Measurements from ENCODE around the gene TBC1D22A. TPM values are rescaled to one million over a fixed set of nuclear protein-coding genes. Genes with fewer than 3 reads are reported as not detected.

TBC1D22A gene
- total RNA-seq, 2 donors from 2014 or later, result 29.5 to 34.8 TPM

GRCh38 chr22:46851941-46852340 lies 89.5 kb downstream of the TBC1D22A start:
- no peaks in the 10 kb centered on the region for H3K9me3 Mint-ChIP-seq
- ATAC-seq (replicated peaks in 1 of 2), result no peak
- H3K4me1 Mint-ChIP-seq (ENCODE audit: low read depth), result peaks cover 25% of the 10 kb centered on the region
- no peak overlapping the region for H3K4me3 Mint-ChIP-seq
- DNase-seq, result no peak
- peaks cover 1 to 2% of the 10 kb centered on the region in 2 donors for H3K36me3 Mint-ChIP-seq (ENCODE audit: insufficient read depth in 2 of 2)
- no peak overlapping the region for H3K27ac Mint-ChIP-seq
- H3K27me3 Mint-ChIP-seq (ENCODE audit: low read depth), result no peaks in the 10 kb centered on the region

- no peaks in the 10 kb centered on the region for H3K9me3 Mint-ChIP-seq
- H3K4me1 Mint-ChIP-seq (ENCODE audit: low read depth), result peaks cover 18% of the 10 kb centered on the region
- H3K27me3 Mint-ChIP-seq (ENCODE audit: low read depth), result no peaks in the 10 kb centered on the region
- H3K36me3 Mint-ChIP-seq (ENCODE audit: insufficient read depth in 2 of 2), result peaks cover 1 to 2% of the 10 kb centered on the region in 2 donors
- H3K4me3 Mint-ChIP-seq, result no peak overlapping the region
- no peak for DNase-seq
- no peak overlapping the region for H3K27ac Mint-ChIP-seq
- no peak for ATAC-seq (replicated peaks in 1 of 2)
These were observed 90.3 kb downstream of the TBC1D22A start for GRCh38 chr22:46852771-46853170.

- Mint-ChIP-seq H3K36me3 (ENCODE audit: insufficient read depth in 2 of 2) (peaks cover 1 to 2% of the 10 kb centered on the region in 2 donors), H3K9me3 (no peaks in the 10 kb centered on the region), H3K4me3 (no peak overlapping the region), H3K27me3 (ENCODE audit: low read depth) (no peaks in the 10 kb centered on the region), H3K4me1 (ENCODE audit: low read depth) (peaks cover 17% of the 10 kb centered on the region), H3K27ac (no peak overlapping the region)
- no peak for DNase-seq
- no peak for ATAC-seq (replicated peaks in 1 of 2)
These were observed 90.7 kb downstream of the TBC1D22A start for GRCh38 chr22:46853191-46853590.

GRCh38 chr22:46854125-46854870 lies 91.8 kb downstream of the TBC1D22A start:
- ATAC-seq (replicated peaks in 1 of 2) (no peak), DNase-seq (no peak)
- Mint-ChIP-seq H3K36me3 (ENCODE audit: insufficient read depth in 2 of 2) (peaks cover 1 to 2% of the 10 kb centered on the region in 2 donors), H3K4me1 (ENCODE audit: low read depth) (peaks cover 14% of the 10 kb centered on the region), H3K27me3 (ENCODE audit: low read depth) (no peaks in the 10 kb centered on the region), H3K9me3 (no peaks in the 10 kb centered on the region), H3K27ac (peak overlapping the region; percentile 13), H3K4me3 (no peak overlapping the region)

GRCh38 chr22:46855681-46856080 lies 93.2 kb downstream of the TBC1D22A start:
- no peaks in the 10 kb centered on the region for H3K9me3 Mint-ChIP-seq
- no peak for DNase-seq
- H3K4me3 Mint-ChIP-seq, result no peak overlapping the region
- no peak for ATAC-seq (replicated peaks in 1 of 2)
- no peaks in the 10 kb centered on the region for H3K36me3 Mint-ChIP-seq (ENCODE audit: insufficient read depth in 2 of 2)
- H3K27me3 Mint-ChIP-seq (ENCODE audit: low read depth), result no peaks in the 10 kb centered on the region
- peaks cover 7% of the 10 kb centered on the region for H3K4me1 Mint-ChIP-seq (ENCODE audit: low read depth)
- H3K27ac Mint-ChIP-seq, result no peak overlapping the region

- Mint-ChIP-seq H3K27ac (no peak overlapping the region), H3K4me1 (ENCODE audit: low read depth) (peaks cover 7% of the 10 kb centered on the region), H3K36me3 (ENCODE audit: insufficient read depth in 2 of 2) (no peaks in the 10 kb centered on the region), H3K4me3 (no peak overlapping the region), H3K27me3 (ENCODE audit: low read depth) (no peaks in the 10 kb centered on the region), H3K9me3 (no peaks in the 10 kb centered on the region)
- DNase-seq (no peak), ATAC-seq (replicated peaks in 1 of 2) (no peak)
These were observed 94.2 kb downstream of the TBC1D22A start for GRCh38 chr22:46856661-46857060.

- ATAC-seq (replicated peaks in 1 of 2) (no peak), DNase-seq (no peak)
- Mint-ChIP-seq H3K9me3 (no peaks in the 10 kb centered on the region), H3K4me1 (ENCODE audit: low read depth) (peaks cover 7% of the 10 kb centered on the region), H3K4me3 (no peak overlapping the region), H3K36me3 (ENCODE audit: insufficient read depth in 2 of 2) (peaks cover 0 to 1% of the 10 kb centered on the region in 2 donors), H3K27me3 (ENCODE audit: low read depth) (no peaks in the 10 kb centered on the region), H3K27ac (no peak overlapping the region)
These were observed 94.9 kb downstream of the TBC1D22A start for GRCh38 chr22:46857142-46857884.

- Mint-ChIP-seq H3K27me3 (ENCODE audit: low read depth) (no peaks in the 10 kb centered on the region), H3K36me3 (ENCODE audit: insufficient read depth in 2 of 2) (peaks cover 0 to 1% of the 10 kb centered on the region in 2 donors), H3K27ac (no peak overlapping the region), H3K4me3 (no peak overlapping the region), H3K4me1 (ENCODE audit: low read depth) (peaks cover 7% of the 10 kb centered on the region), H3K9me3 (no peaks in the 10 kb centered on the region)
- no peak for DNase-seq
- no peak for ATAC-seq (replicated peaks in 1 of 2)
These were observed 95.4 kb downstream of the TBC1D22A start for GRCh38 chr22:46857885-46858143.

GRCh38 chr22:46858181-46858771 lies 95.8 kb downstream of the TBC1D22A start:
- H3K27me3 Mint-ChIP-seq (ENCODE audit: low read depth), result no peaks in the 10 kb centered on the region
- H3K9me3 Mint-ChIP-seq, result no peaks in the 10 kb centered on the region
- H3K27ac Mint-ChIP-seq, result no peak overlapping the region
- H3K4me3 Mint-ChIP-seq, result no peak overlapping the region
- ATAC-seq (replicated peaks in 1 of 2) (no peak), DNase-seq (no peak)
- peaks cover 7% of the 10 kb centered on the region for H3K4me1 Mint-ChIP-seq (ENCODE audit: low read depth)
- H3K36me3 Mint-ChIP-seq (ENCODE audit: insufficient read depth in 2 of 2), result peaks cover 0 to 1% of the 10 kb centered on the region in 2 donors

- H3K27ac Mint-ChIP-seq, result no peak overlapping the region
- H3K27me3 Mint-ChIP-seq (ENCODE audit: low read depth), result no peaks in the 10 kb centered on the region
- no peak overlapping the region for H3K4me3 Mint-ChIP-seq
These were observed 98.1 kb downstream of the TBC1D22A start for GRCh38 chr22:46860562-46860961.

GRCh38 chr22:46861468-46862367 lies 99.3 kb downstream of the TBC1D22A start:
- peaks cover 0 to 6% of the 10 kb centered on the region in 2 donors for H3K36me3 Mint-ChIP-seq (ENCODE audit: insufficient read depth in 2 of 2)
- DNase-seq (no peak), ATAC-seq (replicated peaks in 1 of 2) (no peak)
- H3K4me3 Mint-ChIP-seq, result no peak overlapping the region
- H3K27me3 Mint-ChIP-seq (ENCODE audit: low read depth), result no peaks in the 10 kb centered on the region
- no peak overlapping the region for H3K27ac Mint-ChIP-seq
- no peaks in the 10 kb centered on the region for H3K9me3 Mint-ChIP-seq
- H3K4me1 Mint-ChIP-seq (ENCODE audit: low read depth), result no peaks in the 10 kb centered on the region

More at GRCh38 chr22:46860562-46860961, 98.1 kb downstream of the TBC1D22A start:
- DNase-seq, result no peak
- H3K36me3 Mint-ChIP-seq (ENCODE audit: insufficient read depth in 2 of 2), result peaks cover 0 to 6% of the 10 kb centered on the region in 2 donors
- no peaks in the 10 kb centered on the region for H3K9me3 Mint-ChIP-seq
- H3K4me1 Mint-ChIP-seq (ENCODE audit: low read depth), result no peaks in the 10 kb centered on the region
- ATAC-seq (replicated peaks in 1 of 2), result no peak

GRCh38 chr22:46862418-46863324 lies 100.2 kb downstream of the TBC1D22A start:
- DNase-seq (no peak), ATAC-seq (replicated peaks in 1 of 2) (no peak)
- peaks cover 0 to 8% of the 10 kb centered on the region in 2 donors for H3K36me3 Mint-ChIP-seq (ENCODE audit: insufficient read depth in 2 of 2)
- no peak overlapping the region for H3K4me3 Mint-ChIP-seq
- H3K27ac Mint-ChIP-seq, result no peak overlapping the region
- no peaks in the 10 kb centered on the region for H3K27me3 Mint-ChIP-seq (ENCODE audit: low read depth)
- no peaks in the 10 kb centered on the region for H3K4me1 Mint-ChIP-seq (ENCODE audit: low read depth)
- H3K9me3 Mint-ChIP-seq, result peaks cover 0 to 2% of the 10 kb centered on the region in 2 donors

Data from activated T-cell treated with anti-CD3 and anti-CD28 coated beads, Interleukin-2, amount 50 U/mL, for 72 hours (primary cell).